GM19372 (cell line): ENCODE results near the gene GPR150.
A peak's percentile ranks its signal among the peaks of the same experiment; 100 is the strongest.

Source experiments
- ATAC-seq: cut with Tn5 transposase; IDR thresholded peaks from one replicate; pipeline ENCODE4 v1.9.1; 2021; ENCODE audit warnings: mild to moderate bottlenecking, low read depth, moderate library complexity; ENCODE audit not compliant: unreplicated experiment

GPR150 gene

GRCh38 chr5:95620030-95620869, at the start of gene GPR150:
Gene GPR150 (plus strand): TSS chr5:95620087. CDS start chr5:95620276, 189 bp downstream.
- peak; percentile 57 for ATAC-seq

- ATAC-seq = no peak
These were observed 47.9 kb upstream of the GPR150 start for GRCh38 chr5:95572016-95572415.

GRCh38 chr5:95581576-95581975, 38.3 kb upstream of the GPR150 start:
- no peak for ATAC-seq

GRCh38 chr5:95583992-95584391, 35.9 kb upstream of the GPR150 start:
- ATAC-seq = no peak

GRCh38 chr5:95590880-95591279, 29.0 kb upstream of the GPR150 start:
- no peak for ATAC-seq

GRCh38 chr5:95591490-95591901, 28.4 kb upstream of the GPR150 start:
- ATAC-seq = no peak

GRCh38 chr5:95595289-95595931, 24.5 kb upstream of the GPR150 start:
- no peak for ATAC-seq

- ATAC-seq = no peak
These were observed 20.6 kb upstream of the GPR150 start for GRCh38 chr5:95599252-95599651.

GRCh38 chr5:95600557-95600956, 19.3 kb upstream of the GPR150 start:
- no peak for ATAC-seq

GRCh38 chr5:95605786-95606185, 14.1 kb upstream of the GPR150 start:
- ATAC-seq = no peak

- no peak for ATAC-seq
These were observed 13.5 kb upstream of the GPR150 start for GRCh38 chr5:95606419-95606818.

- ATAC-seq = no peak
These were observed 10.2 kb upstream of the GPR150 start for GRCh38 chr5:95609711-95610110.

- no peak for ATAC-seq
These were observed 9.3 kb upstream of the GPR150 start for GRCh38 chr5:95610546-95610945.

GRCh38 chr5:95611396-95611795, 8.5 kb upstream of the GPR150 start:
- no peak for ATAC-seq

GRCh38 chr5:95613514-95613913, 6.4 kb upstream of the GPR150 start:
- no peak for ATAC-seq

- ATAC-seq = no peak
These were observed 4.8 kb upstream of the GPR150 start for GRCh38 chr5:95615164-95615467.

- no peak for ATAC-seq
These were observed 2.8 kb upstream of the GPR150 start for GRCh38 chr5:95617057-95617456.

- no peak for ATAC-seq
These were observed 791 bp upstream of the GPR150 start for GRCh38 chr5:95619096-95619495.

- ATAC-seq = no peak
These were observed 315 bp upstream of the GPR150 start for GRCh38 chr5:95619514-95620029.

GRCh38 chr5:95620870-95621838, 1.3 kb downstream of the GPR150 start:
- peak; percentile 51 for ATAC-seq
